ENCODE data around the gene GP1BB. TPM values are rescaled to one million over a fixed set of nuclear protein-coding genes. Genes with fewer than 3 reads are reported as not detected.

Gene GP1BB
- total and polyA plus RNA-seq, 2 donors (not counting 3 experiments of a cell fraction or from before 2014, with no cell fraction given): 1.7 to 6.2 TPM

DNA sequence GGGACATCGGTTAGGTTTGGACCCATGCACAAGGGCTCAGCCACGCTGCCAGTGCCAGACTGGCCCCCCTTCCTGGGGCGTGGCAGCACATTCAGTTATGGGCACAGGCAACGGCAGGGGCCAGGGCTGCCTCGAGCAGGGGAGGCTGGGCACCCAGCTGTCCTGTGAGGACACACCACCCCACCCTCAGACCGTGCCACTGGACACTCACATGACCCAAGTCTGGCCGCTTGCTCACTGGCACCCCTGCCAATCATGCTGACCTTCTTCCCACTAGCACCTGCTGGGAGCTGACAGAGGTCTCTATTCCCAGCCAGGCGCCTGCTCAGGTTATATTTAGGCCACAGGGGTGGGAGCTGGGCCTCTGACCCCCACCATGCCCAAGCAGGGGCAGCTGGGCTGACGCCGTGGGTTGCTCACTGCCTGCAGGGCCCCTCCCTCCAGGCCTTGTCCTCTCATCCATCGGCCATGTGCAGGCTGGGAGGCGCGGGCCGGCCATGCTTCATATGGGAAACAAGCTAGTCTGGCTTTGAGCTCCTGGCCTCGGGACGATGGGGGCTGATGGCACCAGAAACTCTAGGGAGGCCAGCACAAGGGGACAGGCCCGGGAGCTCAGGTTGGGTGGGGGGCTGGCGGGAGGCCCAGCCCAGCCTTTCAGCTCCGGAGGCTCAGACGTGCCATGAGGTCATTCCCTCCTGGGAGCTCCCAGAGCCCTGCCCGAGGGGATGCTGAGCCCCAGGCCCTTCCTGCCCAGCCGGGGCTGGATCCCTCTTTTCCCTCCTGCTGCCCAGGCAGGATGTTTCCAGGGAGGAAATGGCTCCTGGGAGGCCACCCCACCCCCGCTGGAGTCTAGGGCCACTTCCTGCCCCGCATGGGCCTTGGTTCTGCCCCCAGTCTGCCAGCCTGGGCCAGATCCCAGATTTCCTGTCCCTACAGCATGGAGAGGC lies 22.1 kb downstream of the GP1BB start:
- Histone ChIP-seq H3K4me3 (replicated peaks in 1 of 3; ENCODE audit: insufficient read depth in 1 of 3, low read depth in 1 of 3, low read length in 3 of 3) (no peak overlapping the region), H3K4me2 (ENCODE audit: insufficient read depth, low read length) (no peak overlapping the region), H3K27ac (ENCODE audit: insufficient read depth, low read depth, low read length) (no peak overlapping the region), H3K27me3 (ENCODE audit: control insufficient read depth in 2 of 2, insufficient read depth in 2 of 2, low read length in 2 of 2) (no peaks in the 10 kb centered on the region), H2AFZ (ENCODE audit: low read depth, low read length) (peak overlapping the region; percentile 97), H3K9ac (replicated peaks; ENCODE audit: extremely low read depth, insufficient read depth, low read length) (no peak overlapping the region), H3K9me1 (replicated peaks; ENCODE audit: control insufficient read depth, extremely low read depth, insufficient read depth, low read length) (no peaks in the 10 kb centered on the region), H3K36me3 (ENCODE audit: control insufficient read depth in 2 of 2, extremely low read depth in 1 of 2, insufficient read depth in 2 of 2, low read length in 2 of 2) (no peaks in the 10 kb centered on the region), H4K20me1 (replicated peaks; ENCODE audit: control insufficient read depth, extremely low read depth, insufficient read depth, low read length) (no peaks in the 10 kb centered on the region), H3K9me3 (replicated peaks; ENCODE audit: control insufficient read depth, insufficient read depth, low read length) (no peaks in the 10 kb centered on the region), H3K79me2 (ENCODE audit: control insufficient read depth, insufficient read depth, low read length) (no peaks in the 10 kb centered on the region), H3K4me1 (ENCODE audit: control insufficient read depth, extremely low read depth, insufficient read depth, low read length) (peaks cover 9% of the 10 kb centered on the region)
- ChIA-PET POLR2A (no interaction called here), CTCF (interaction anchor here (1.1 to 3.4 kb wide), 5 partner anchors 8 to 174 kb away, joined by 3 to 32 read pairs (median 8); no protein-coding TSS in a partner anchor)
- DNase-seq (ENCODE audit: low read depth, low spot score) (no peak), FAIRE-seq (no peak)
- intact Hi-C loops (cut with micrococcal nuclease) (no loop called here), dilution Hi-C loops (cut with MboI; ENCODE audit: extremely low pct_ligation_motif_present, low sequenced_read_pairs) (no loop called here)
- BruUV-seq (replicated peaks): no TSS peak
- TF ChIP-seq FOS (IDR thresholded peaks at IDR 0.05; ENCODE audit: borderline replicate concordance, insufficient read depth, low read length): no peak
- no peak for TF ChIP-seq GATA2 (IDR thresholded peaks at IDR 0.05; ENCODE audit: insufficient read depth, insufficient read length, low read depth, low read length)
- no peak for TF ChIP-seq POLR2AphosphoS5 (IDR thresholded peaks at IDR 0.05; ENCODE audit: insufficient read depth, low read depth, low read length)
- TF ChIP-seq POLR2A (IDR thresholded peaks at IDR 0.05; ENCODE audit: low read depth, low read length): no peak
- TF ChIP-seq, protein P1, sequence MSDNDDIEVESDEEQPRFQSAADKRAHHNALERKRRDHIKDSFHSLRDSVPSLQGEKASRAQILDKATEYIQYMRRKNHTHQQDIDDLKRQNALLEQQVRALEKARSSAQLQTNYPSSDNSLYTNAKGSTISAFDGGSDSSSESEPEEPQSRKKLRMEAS (IDR thresholded peaks at IDR 0.05; ENCODE audit: insufficient read depth, insufficient read length): no peak
- TF ChIP-seq JUN (IDR thresholded peaks at IDR 0.05; ENCODE audit: borderline replicate concordance, insufficient read depth, insufficient read length, low read depth): no peak
- TF ChIP-seq, protein P2, sequence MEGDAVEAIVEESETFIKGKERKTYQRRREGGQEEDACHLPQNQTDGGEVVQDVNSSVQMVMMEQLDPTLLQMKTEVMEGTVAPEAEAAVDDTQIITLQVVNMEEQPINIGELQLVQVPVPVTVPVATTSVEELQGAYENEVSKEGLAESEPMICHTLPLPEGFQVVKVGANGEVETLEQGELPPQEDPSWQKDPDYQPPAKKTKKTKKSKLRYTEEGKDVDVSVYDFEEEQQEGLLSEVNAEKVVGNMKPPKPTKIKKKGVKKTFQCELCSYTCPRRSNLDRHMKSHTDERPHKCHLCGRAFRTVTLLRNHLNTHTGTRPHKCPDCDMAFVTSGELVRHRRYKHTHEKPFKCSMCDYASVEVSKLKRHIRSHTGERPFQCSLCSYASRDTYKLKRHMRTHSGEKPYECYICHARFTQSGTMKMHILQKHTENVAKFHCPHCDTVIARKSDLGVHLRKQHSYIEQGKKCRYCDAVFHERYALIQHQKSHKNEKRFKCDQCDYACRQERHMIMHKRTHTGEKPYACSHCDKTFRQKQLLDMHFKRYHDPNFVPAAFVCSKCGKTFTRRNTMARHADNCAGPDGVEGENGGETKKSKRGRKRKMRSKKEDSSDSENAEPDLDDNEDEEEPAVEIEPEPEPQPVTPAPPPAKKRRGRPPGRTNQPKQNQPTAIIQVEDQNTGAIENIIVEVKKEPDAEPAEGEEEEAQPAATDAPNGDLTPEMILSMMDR (IDR thresholded peaks at IDR 0.05; ENCODE audit: extremely low read depth in 1 of 2, insufficient read depth in 1 of 2, low read depth in 1 of 2, low read length in 2 of 2): no peak
- no peak for TF ChIP-seq EZH2 (IDR thresholded peaks at IDR 0.05; ENCODE audit: borderline replicate concordance, low read depth, low read length, severe bottlenecking)
- TF ChIP-seq MYC (IDR thresholded peaks at IDR 0.05; ENCODE audit: low read depth, low read length): no peak

Data from endothelial cell of umbilical vein (primary cell).